ENCODE data around the gene GRIP2. TPM values are rescaled to one million over a fixed set of nuclear protein-coding genes. Genes with fewer than 3 reads are reported as not detected.

The GRIP2 gene
- under 0.01 and 0.07 TPM in 2 replicates for total RNA-seq

DNA sequence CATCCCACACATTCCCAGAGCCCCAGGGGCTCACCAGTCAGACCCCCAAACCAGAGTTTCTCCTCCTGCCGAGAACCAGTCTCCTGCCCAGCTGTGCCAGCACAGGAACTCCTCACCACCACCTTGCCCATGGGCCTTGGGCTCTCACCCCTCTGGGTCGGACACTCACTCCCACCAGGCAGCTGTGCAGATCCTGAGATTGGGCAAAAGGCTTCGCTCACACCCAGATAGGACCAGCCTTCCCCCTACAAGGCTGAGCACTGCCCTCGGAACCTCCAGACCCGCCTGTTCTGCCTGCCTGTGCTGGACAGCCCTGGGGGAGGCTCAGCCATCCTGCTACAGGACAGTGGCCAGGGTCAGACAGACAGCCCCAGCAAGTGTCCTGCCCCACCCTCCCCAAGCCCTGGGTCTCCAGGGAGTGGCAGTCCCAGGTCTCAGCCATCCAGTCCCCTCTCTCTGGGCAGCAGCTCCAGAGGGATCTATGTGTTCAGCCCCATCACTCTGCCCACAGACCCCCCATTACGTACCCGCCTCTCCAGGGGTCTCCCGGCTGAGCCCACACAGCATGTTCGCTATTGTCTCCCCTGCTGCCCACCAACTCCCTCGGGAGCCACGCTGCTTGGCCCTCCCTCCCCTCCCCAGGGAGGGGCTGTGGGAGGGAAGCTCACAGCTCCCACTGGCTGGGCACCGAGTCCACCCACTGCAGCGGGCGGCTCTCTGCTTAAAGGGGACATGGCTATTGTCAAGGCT, at the start of gene GRIP2:
TSS of gene GRIP2 (minus strand) at position 601 of the 750 bp plus-strand sequence. CDS start at position 567, 34 bp downstream.

Other genes starting within 250 kb of the GRIP2 start
- gene SLC6A6, start 137.7 kb downstream of the GRIP2 start, total RNA-seq, result 6.5 and 7.8 TPM in 2 replicates
- gene CCDC174, start 111.4 kb upstream of the GRIP2 start, total RNA-seq, result 12.3 and 15.9 TPM in 2 replicates
- not detected in 2 replicates for gene C3orf20, start 134.8 kb upstream of the GRIP2 start, total RNA-seq